H9 (cell line): Measurements from ENCODE around the gene SLC4A2. TPM values are rescaled to one million over a fixed set of nuclear protein-coding genes. Genes with fewer than 3 reads are reported as not detected.

Experiments used
- DNase-seq: peaks from one replicate; pipeline ENCODE4 v3.0.0-alpha.2; 2017
- H2AFZ ChIP-seq: one replicate; pipeline ENCODE4 v1.6.1; 2013; ENCODE audit warnings: mild to moderate bottlenecking, low read length, control low read depth, moderate library complexity
- H2AK5ac ChIP-seq: 2 replicates; pipeline ENCODE4 v1.6.1; 2013; ENCODE audit warnings: low read length, control low read depth, mixed read lengths; ENCODE audit not compliant: insufficient read length
- H2BK120ac ChIP-seq: one replicate; pipeline ENCODE4 v1.6.1; 2013; ENCODE audit warnings: low read depth, mild to moderate bottlenecking, low read length, control low read depth, inconsistent platforms; ENCODE audit not compliant: poor library complexity, severe bottlenecking
- H2BK12ac ChIP-seq: 2 replicates; pipeline ENCODE4 v1.6.1; 2013; ENCODE audit warnings: low read length, control low read depth, mixed read lengths, low read depth; ENCODE audit not compliant: insufficient read length
- H2BK15ac ChIP-seq: 2 replicates; pipeline ENCODE4 v1.6.1; 2013; ENCODE audit warnings: low read depth, low read length, control low read depth
- H2BK20ac ChIP-seq: one replicate; pipeline ENCODE4 v1.6.1; 2013; ENCODE audit warnings: low read depth, mild to moderate bottlenecking, low read length, control low read depth, inconsistent platforms; ENCODE audit not compliant: poor library complexity, severe bottlenecking
- H2BK5ac ChIP-seq: 2 replicates; pipeline ENCODE4 v1.6.1; 2013; ENCODE audit warnings: low read length, control low read depth, mixed read lengths; ENCODE audit not compliant: insufficient read length
- H3K14ac ChIP-seq: 2 replicates; pipeline ENCODE4 v1.6.1; 2013; ENCODE audit warnings: low read length, control low read depth; ENCODE audit not compliant: insufficient read depth
- H3K18ac ChIP-seq: 2 replicates; pipeline ENCODE4 v1.6.1; 2013; ENCODE audit warnings: low read depth, mild to moderate bottlenecking, mixed read lengths, low read length, control low read depth; ENCODE audit not compliant: insufficient read length
- H3K23ac ChIP-seq: 2 replicates; pipeline ENCODE4 v1.6.1; 2013; ENCODE audit warnings: low read length, control low read depth, mixed read lengths, low read depth; ENCODE audit not compliant: insufficient read length
- H3K23me2 ChIP-seq: 2 replicates; pipeline ENCODE4 v1.6.1; 2013; ENCODE audit warnings: low read depth, mild to moderate bottlenecking, mixed read lengths, low read length, control low read depth; ENCODE audit not compliant: insufficient read length, poor library complexity, severe bottlenecking
- H3K27ac ChIP-seq: 2 replicates; pipeline ENCODE4 v1.5.1; 2013; ENCODE audit warnings: low read length, control low read depth, mixed read lengths, low read depth; ENCODE audit not compliant: insufficient read length
- H3K27me3 ChIP-seq: 2 replicates; pipeline ENCODE4 v1.6.1; 2013; ENCODE audit warnings: low read length, control low read depth, inconsistent platforms; ENCODE audit not compliant: insufficient read depth
- H3K4ac ChIP-seq: 2 replicates; pipeline ENCODE4 v1.6.1; 2013; ENCODE audit warnings: low read depth, mild to moderate bottlenecking, control low read depth, inconsistent platforms, low read length, moderate library complexity
- H3K4me1 ChIP-seq: 2 replicates; pipeline ENCODE4 v1.6.1; 2013; ENCODE audit warnings: low read length, control low read depth, inconsistent platforms; ENCODE audit not compliant: insufficient read depth
- H3K4me2 ChIP-seq: 2 replicates; pipeline ENCODE4 v1.6.1; 2013; ENCODE audit warnings: low read length, control low read depth, mixed read lengths; ENCODE audit not compliant: insufficient read length, insufficient read depth
- H3K56ac ChIP-seq: 2 replicates; pipeline ENCODE4 v1.6.1; 2013; ENCODE audit warnings: low read depth, mild to moderate bottlenecking, mixed read lengths, low read length, control low read depth; ENCODE audit not compliant: insufficient read length
- H3K79me1 ChIP-seq: 2 replicates; pipeline ENCODE4 v1.6.1; 2013; ENCODE audit warnings: low read depth, mild to moderate bottlenecking, moderate library complexity, low read length, control low read depth, inconsistent platforms; ENCODE audit not compliant: insufficient read depth, poor library complexity, severe bottlenecking
- H3K79me2 ChIP-seq: 2 replicates; pipeline ENCODE4 v1.6.1; 2013; ENCODE audit warnings: low read length, control low read depth, inconsistent platforms; ENCODE audit not compliant: insufficient read depth
- H3K9ac ChIP-seq: 2 replicates; pipeline ENCODE4 v1.6.1; 2013; ENCODE audit warnings: low read length, control low read depth, mixed read lengths; ENCODE audit not compliant: insufficient read length; ENCODE audit errors: extremely low read depth
- H3K9me3 ChIP-seq: one replicate; pipeline ENCODE4 v1.6.1; 2013; ENCODE audit warnings: low read depth, low read length, inconsistent platforms; ENCODE audit not compliant: control insufficient read depth
- H3T11ph ChIP-seq: one replicate; pipeline ENCODE4 v1.6.1; 2013; ENCODE audit warnings: mild to moderate bottlenecking, low read length, control low read depth, inconsistent platforms
- H4K20me1 ChIP-seq: one replicate; pipeline ENCODE4 v1.6.1; 2013; ENCODE audit not compliant: control insufficient read depth, insufficient read length, insufficient read depth
- H4K5ac ChIP-seq: 2 replicates; pipeline ENCODE4 v1.6.1; 2013; ENCODE audit warnings: low read depth, mild to moderate bottlenecking, mixed read lengths, low read length, control low read depth; ENCODE audit not compliant: insufficient read length
- H4K8ac ChIP-seq: replicated peaks from 2 replicates; pipeline ENCODE4 v1.6.1; 2013; ENCODE audit warnings: low read length, control low read depth, mixed read lengths, low read depth; ENCODE audit not compliant: insufficient read length
- H4K91ac ChIP-seq: 2 replicates; pipeline ENCODE4 v1.6.1; 2013; ENCODE audit warnings: low read depth, mild to moderate bottlenecking, moderate library complexity, mixed read lengths, low read length, control low read depth; ENCODE audit not compliant: insufficient read length
- H3K27ac Mint-ChIP-seq, 3 experiments: 2 replicates in 2 of 3; 3 replicates in 1 of 3; pipeline ENCODE4 v1.8.0; 2020 to 2021; ENCODE audit warnings: mixed read lengths in 3 of 3, mild to moderate bottlenecking in 1 of 3, moderate library complexity in 1 of 3
- H3K27me3 Mint-ChIP-seq: 2 replicates; pipeline ENCODE4 v1.8.0; 2021; ENCODE audit warnings: low read depth, mild to moderate bottlenecking, moderate library complexity, mixed read lengths
- H3K36me3 Mint-ChIP-seq, 3 experiments: 2 replicates in 2 of 3; 3 replicates in 1 of 3; pipeline ENCODE4 v1.8.0; 2020 to 2021; ENCODE audit warnings: low read depth in 3 of 3, mixed read lengths in 3 of 3; ENCODE audit not compliant: insufficient read depth in 1 of 3
- H3K4me1 Mint-ChIP-seq, 2 experiments: 2 replicates each; pipeline ENCODE4 v1.8.0; 2020; ENCODE audit warnings: mixed read lengths in 2 of 2
- H3K4me3 Mint-ChIP-seq, 2 experiments: 2 replicates in 1 of 2; 3 replicates in 1 of 2; pipeline ENCODE4 v1.8.0; 2020 to 2021; ENCODE audit warnings: mild to moderate bottlenecking in 2 of 2, mixed read lengths in 2 of 2, moderate library complexity in 1 of 2
- H3K9me3 Mint-ChIP-seq, 2 experiments: 2 replicates in 1 of 2; 3 replicates in 1 of 2; pipeline ENCODE4 v1.8.0; 2020; ENCODE audit warnings: mild to moderate bottlenecking in 2 of 2, mixed read lengths in 2 of 2, moderate library complexity in 1 of 2
- WGBS: extraction: QIAGEN DNeasy Blood & Tissue Kit; methylation state at CpG from one replicate; pipeline ENCODE4 v1.1.7; 2013; ENCODE audit warnings: missing lambda C conversion rate, low lambda C conversion rate, mixed read lengths; ENCODE audit not compliant: insufficient read length; ENCODE audit errors: extremely low coverage; 5-methylcytosine and 5-hydroxymethylcytosine counted together
- total RNA-seq: library from RNA; stranded (reverse); gene quantifications from 2 replicates; pipeline ENCODE4 v1.2.1, GENCODE V29; 2021
- TF ChIP-seq, protein P1 (sequence below): fragments of 200-600 bp; sonication (generic); conservative IDR thresholded peaks from 3 replicates; pipeline ENCODE4 v1.8.0; 2021; ENCODE audit warnings: antibody characterized with exemption, mild to moderate bottlenecking

The SLC4A2 gene
- total RNA-seq, 1 experiment from 2014 or later = 136 TPM

GRCh38 chr7:151079199-151079910, 20.0 kb downstream of the SLC4A2 start:
- H3K27me3 Mint-ChIP-seq = peaks cover 6% of the 10 kb centered on the region
- H2AK5ac ChIP-seq = no peak overlapping the region
- peaks cover 32 to 43% of the 10 kb centered on the region in 2 experiments for H3K4me1 Mint-ChIP-seq
- no peak overlapping the region for H3K56ac ChIP-seq
- peaks cover 7% of the 10 kb centered on the region for H3K23me2 ChIP-seq
- H4K8ac ChIP-seq = no peak overlapping the region
- peak overlapping the region; percentile 70 for H3K4me2 ChIP-seq
- H4K5ac ChIP-seq = no peak overlapping the region
- no peaks in the 10 kb centered on the region; the same call in 1 of the 2 replicates for H3K79me2 ChIP-seq
- no peak overlapping the region for H3T11ph ChIP-seq
- H3K27me3 ChIP-seq = no peaks in the 10 kb centered on the region; the same call in 1 of the 2 replicates
- no peak overlapping the region for H2BK5ac ChIP-seq
- no peak overlapping the region for H2AFZ ChIP-seq
- peak overlapping the region; percentile 79 to 92 for H3K4me3 Mint-ChIP-seq
- no peak overlapping the region for H3K14ac ChIP-seq
- H3K9ac ChIP-seq = no peak overlapping the region
- H3K4me1 ChIP-seq = no peaks in the 10 kb centered on the region
- H3K36me3 Mint-ChIP-seq = peaks cover 11 to 25% (median 22%) of the 10 kb centered on the region in 3 experiments
- H2BK15ac ChIP-seq = no peak overlapping the region
- no peak overlapping the region for H2BK20ac ChIP-seq
- peak overlapping the region in 2 of 3 experiments; percentile 66 to 84; a peak in 1 of 7 replicates for H3K27ac Mint-ChIP-seq
- no peaks in the 10 kb centered on the region for H3K9me3 Mint-ChIP-seq
- H3K23ac ChIP-seq = no peak overlapping the region
- no peak overlapping the region for H3K18ac ChIP-seq
- no peak overlapping the region for H2BK120ac ChIP-seq
- H3K9me3 ChIP-seq = no peaks in the 10 kb centered on the region
- TF ChIP-seq, protein P1, sequence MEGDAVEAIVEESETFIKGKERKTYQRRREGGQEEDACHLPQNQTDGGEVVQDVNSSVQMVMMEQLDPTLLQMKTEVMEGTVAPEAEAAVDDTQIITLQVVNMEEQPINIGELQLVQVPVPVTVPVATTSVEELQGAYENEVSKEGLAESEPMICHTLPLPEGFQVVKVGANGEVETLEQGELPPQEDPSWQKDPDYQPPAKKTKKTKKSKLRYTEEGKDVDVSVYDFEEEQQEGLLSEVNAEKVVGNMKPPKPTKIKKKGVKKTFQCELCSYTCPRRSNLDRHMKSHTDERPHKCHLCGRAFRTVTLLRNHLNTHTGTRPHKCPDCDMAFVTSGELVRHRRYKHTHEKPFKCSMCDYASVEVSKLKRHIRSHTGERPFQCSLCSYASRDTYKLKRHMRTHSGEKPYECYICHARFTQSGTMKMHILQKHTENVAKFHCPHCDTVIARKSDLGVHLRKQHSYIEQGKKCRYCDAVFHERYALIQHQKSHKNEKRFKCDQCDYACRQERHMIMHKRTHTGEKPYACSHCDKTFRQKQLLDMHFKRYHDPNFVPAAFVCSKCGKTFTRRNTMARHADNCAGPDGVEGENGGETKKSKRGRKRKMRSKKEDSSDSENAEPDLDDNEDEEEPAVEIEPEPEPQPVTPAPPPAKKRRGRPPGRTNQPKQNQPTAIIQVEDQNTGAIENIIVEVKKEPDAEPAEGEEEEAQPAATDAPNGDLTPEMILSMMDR = no peak
- H4K20me1 ChIP-seq = no peaks in the 10 kb centered on the region
- no peak for DNase-seq
- H3K27ac ChIP-seq = no peak overlapping the region
- no peak overlapping the region for H4K91ac ChIP-seq
- no peak overlapping the region for H2BK12ac ChIP-seq
- no CpG with 5 or more reads among the region's 27 CpGs for WGBS
- no peaks in the 10 kb centered on the region for H3K79me1 ChIP-seq
- no peak overlapping the region for H3K4ac ChIP-seq
